C4-2B (cell line): ENCODE measurements around the gene MST1.

Source experiments
- CTCF ChIP-seq: fragments of 450-650 bp; conservative IDR thresholded peaks from 2 replicates; pipeline ENCODE4 v1.5.1; 2017; ENCODE audit warnings: mild to moderate bottlenecking
- ZFX ChIP-seq: fragments of 450-650 bp; IDR thresholded peaks from 2 replicates; pipeline ENCODE4 v1.6.1; 2017

- TF ChIP-seq CTCF (no peak), ZFX (no peak)
Measured at GRCh38 chr3:49673715-49674496, 15.4 kb downstream of the MST1 start, which contains the start of gene APEH.
